Activated T-helper 9 cell treated with anti-CD3 and anti-CD28 coated beads, Interleukin-2, amount 50 U/mL, for 16 hours (primary cell): ENCODE measurements around the gene ATP5ME.
"Not testable (repeated sequence)": the region's sequence is repeated elsewhere in the genome, so short reads cannot be mapped to it uniquely, and the experiment has no call there.

Experiments
- DNase-seq: peaks from one replicate; pipeline ENCODE4 v3.0.0-alpha.2; 2020; ENCODE audit warnings: low read depth

Gene ATP5ME

GRCh38 chr4:704971-705277 lies 30.8 kb upstream of the ATP5ME start:
- no peak for DNase-seq

- no peak for DNase-seq
These were observed 30.3 kb upstream of the ATP5ME start for GRCh38 chr4:704198-704891.

GRCh38 chr4:703336-704197 lies 29.5 kb upstream of the ATP5ME start:
- no peak for DNase-seq

GRCh38 chr4:702618-703048 lies 28.6 kb upstream of the ATP5ME start:
- no peak for DNase-seq

- no peak for DNase-seq
These were observed 26.6 kb upstream of the ATP5ME start for GRCh38 chr4:700587-701264.

- no peak for DNase-seq
These were observed 25.9 kb upstream of the ATP5ME start for GRCh38 chr4:699816-700580.

- DNase-seq = not testable (repeated sequence)
These were observed 20.4 kb upstream of the ATP5ME start for GRCh38 chr4:694341-694940.

GRCh38 chr4:692771-693554 lies 18.9 kb upstream of the ATP5ME start:
- DNase-seq = no peak

GRCh38 chr4:689723-690122 lies 15.6 kb upstream of the ATP5ME start:
- no peak for DNase-seq

- no peak for DNase-seq
These were observed 15.0 kb upstream of the ATP5ME start, which contains the start of gene SLC49A3 for GRCh38 chr4:688854-689681. Gene SLC49A3 (minus strand): TSS chr4:689151. CDS start chr4:689127, 24 bp downstream.

GRCh38 chr4:687971-688853 lies 14.1 kb upstream of the ATP5ME start:
- DNase-seq = no peak

- DNase-seq = no peak
These were observed 13.2 kb upstream of the ATP5ME start for GRCh38 chr4:687048-687970.

- DNase-seq = no peak
These were observed 12.5 kb upstream of the ATP5ME start for GRCh38 chr4:686413-687040.

- no peak for DNase-seq
These were observed 11.8 kb upstream of the ATP5ME start for GRCh38 chr4:685679-686412.

- DNase-seq = no peak
These were observed 10.7 kb upstream of the ATP5ME start for GRCh38 chr4:684623-685327.
